ENCODE data around the gene ACSF2. TPM values are rescaled to one million over a fixed set of nuclear protein-coding genes. Genes with fewer than 3 reads are reported as not detected.

Gene ACSF2
- total RNA-seq, 1 donor from 2014 or later, result 28.1 TPM

GRCh38 chr17:50432125-50432762, 6.2 kb downstream of the ACSF2 start:
- H3K27me3 Mint-ChIP-seq (ENCODE audit: unreplicated experiment), result no peaks in the 10 kb centered on the region
- no peak for TF ChIP-seq CTCF (IDR thresholded peaks at IDR 0.05)
- H3K4me3 Mint-ChIP-seq (ENCODE audit: unreplicated experiment), result no peak overlapping the region
- peaks cover 12% of the 10 kb centered on the region for H3K4me1 Mint-ChIP-seq (ENCODE audit: unreplicated experiment)
- DNase-seq (ENCODE audit: extremely low spot score, unreplicated experiment), result no peak
- no peaks in the 10 kb centered on the region for H3K9me3 Mint-ChIP-seq (ENCODE audit: unreplicated experiment)
- no peak overlapping the region for H3K27ac Mint-ChIP-seq (ENCODE audit: unreplicated experiment)
- H3K36me3 Mint-ChIP-seq (ENCODE audit: unreplicated experiment), result no peaks in the 10 kb centered on the region

- H3K27me3 Mint-ChIP-seq (ENCODE audit: unreplicated experiment), result no peaks in the 10 kb centered on the region
Measured at GRCh38 chr17:50437409-50437808, 11.4 kb downstream of the ACSF2 start.

GRCh38 chr17:50439008-50439407, 13.0 kb downstream of the ACSF2 start:
- H3K4me3 Mint-ChIP-seq (ENCODE audit: unreplicated experiment), result no peak overlapping the region
- TF ChIP-seq CTCF (IDR thresholded peaks at IDR 0.05), result no peak
- no peaks in the 10 kb centered on the region for H3K9me3 Mint-ChIP-seq (ENCODE audit: unreplicated experiment)
- H3K27ac Mint-ChIP-seq (ENCODE audit: unreplicated experiment), result no peak overlapping the region
- no peaks in the 10 kb centered on the region for H3K36me3 Mint-ChIP-seq (ENCODE audit: unreplicated experiment)
- no peak for DNase-seq (ENCODE audit: extremely low spot score, unreplicated experiment)
- no peaks in the 10 kb centered on the region for H3K27me3 Mint-ChIP-seq (ENCODE audit: unreplicated experiment)
- peaks cover 9% of the 10 kb centered on the region for H3K4me1 Mint-ChIP-seq (ENCODE audit: unreplicated experiment)

More at GRCh38 chr17:50437409-50437808, 11.4 kb downstream of the ACSF2 start:
- TF ChIP-seq CTCF (IDR thresholded peaks at IDR 0.05), result no peak
- Mint-ChIP-seq H3K36me3 (ENCODE audit: unreplicated experiment) (no peaks in the 10 kb centered on the region), H3K4me1 (ENCODE audit: unreplicated experiment) (no peaks in the 10 kb centered on the region), H3K9me3 (ENCODE audit: unreplicated experiment) (no peaks in the 10 kb centered on the region), H3K4me3 (ENCODE audit: unreplicated experiment) (no peak overlapping the region), H3K27ac (ENCODE audit: unreplicated experiment) (no peak overlapping the region)
- DNase-seq (ENCODE audit: extremely low spot score, unreplicated experiment), result no peak

GRCh38 chr17:50440172-50440837, 14.3 kb downstream of the ACSF2 start:
- Mint-ChIP-seq H3K27ac (ENCODE audit: unreplicated experiment) (no peak overlapping the region), H3K9me3 (ENCODE audit: unreplicated experiment) (no peaks in the 10 kb centered on the region), H3K4me1 (ENCODE audit: unreplicated experiment) (peaks cover 9% of the 10 kb centered on the region), H3K36me3 (ENCODE audit: unreplicated experiment) (no peaks in the 10 kb centered on the region), H3K4me3 (ENCODE audit: unreplicated experiment) (no peak overlapping the region), H3K27me3 (ENCODE audit: unreplicated experiment) (no peaks in the 10 kb centered on the region)
- DNase-seq (ENCODE audit: extremely low spot score, unreplicated experiment), result no peak
- TF ChIP-seq CTCF (IDR thresholded peaks at IDR 0.05), result no peak
